H1 (cell line): Measurements from ENCODE around the gene GNB1L. TPM values are rescaled to one million over a fixed set of nuclear protein-coding genes. Genes with fewer than 3 reads are reported as not detected.

Source experiments
- CTCF ChIA-PET: fragments of 300-600 bp; sonication (Branson Sonifier 250); formaldehyde crosslinking; loops from one replicate; lab custom pipeline; 2021; ENCODE audit not compliant: partially characterized antibody; lab: Charles Lee
- POLR2A ChIA-PET: fragments of 300-600 bp; sonication (Branson Sonifier 250); formaldehyde crosslinking; loops from one replicate; lab custom pipeline; 2021; ENCODE audit warnings: inconsistent platforms; ENCODE audit not compliant: partially characterized antibody; lab: Charles Lee
- DNase-seq, 2 experiments: peaks; one replicate each; pipeline versions ENCODE4 v3.0.0 to v3.0.0-alpha.2; 2010 to 2022; ENCODE audit warnings: low spot score in 2 of 2, low read depth in 1 of 2, mixed read lengths in 1 of 2
- FAIRE-seq: peaks from 2 replicates; lab custom pipeline; 2011; peaks lifted over from hg19 to GRCh38; lab: Jason Lieb, UNC
- H2AFZ ChIP-seq: 2 replicates; pipeline ENCODE4 v1.8.1; 2012; ENCODE audit warnings: low read length, inconsistent platforms
- H2AK5ac ChIP-seq: 2 replicates; pipeline ENCODE4 v1.6.1; 2013; ENCODE audit warnings: low read depth, low read length
- H2BK120ac ChIP-seq: replicated peaks from 2 replicates; pipeline ENCODE3; 2013; ENCODE audit warnings: low read depth, low read length, inconsistent platforms
- H2BK12ac ChIP-seq: 2 replicates; pipeline ENCODE4 v1.6.1; 2013; ENCODE audit warnings: low read depth, low read length
- H2BK15ac ChIP-seq: 2 replicates; pipeline ENCODE4 v1.6.1; 2013; ENCODE audit warnings: low read length
- H2BK20ac ChIP-seq: 2 replicates; pipeline ENCODE4 v1.6.1; 2013; ENCODE audit warnings: low read length
- H2BK5ac ChIP-seq: 2 replicates; pipeline ENCODE4 v1.6.1; 2013; ENCODE audit warnings: low read depth, low read length
- H3K14ac ChIP-seq: 2 replicates; pipeline ENCODE4 v1.6.1; 2013; ENCODE audit warnings: inconsistent platforms; ENCODE audit not compliant: insufficient read length
- H3K18ac ChIP-seq: 2 replicates; pipeline ENCODE4 v1.6.1; 2013; ENCODE audit warnings: low read length; ENCODE audit errors: extremely low read depth
- H3K23ac ChIP-seq: 2 replicates; pipeline ENCODE4 v1.6.1; 2013; ENCODE audit warnings: inconsistent platforms; ENCODE audit not compliant: insufficient read length
- H3K23me2 ChIP-seq: 2 replicates; pipeline ENCODE4 v1.6.1; 2013; ENCODE audit warnings: low read depth, low read length
- H3K27ac ChIP-seq: 2 replicates; pipeline ENCODE4 v1.6.1; 2011; ENCODE audit warnings: low read depth, low read length, inconsistent platforms
- H3K27me3 ChIP-seq, 4 experiments: replicated peaks in 1 of 4; 1 replicate in 1 of 4; 2 replicates in 3 of 4; pipeline versions ENCODE4 v1.6.1 to v1.8.1; 2011 to 2013; ENCODE audit warnings: low read length in 3 of 4, mild to moderate bottlenecking in 3 of 4, inconsistent platforms in 2 of 4, mixed read lengths in 2 of 4, moderate library complexity in 1 of 4; ENCODE audit not compliant: control insufficient read depth in 3 of 4, insufficient read depth in 3 of 4; ENCODE audit errors: extremely low read depth in 1 of 4
- H3K36me3 ChIP-seq, 4 experiments: 2 replicates each; pipeline versions ENCODE4 v1.6.1 to v1.8.1; 2011 to 2013; ENCODE audit warnings: mild to moderate bottlenecking in 4 of 4, low read length in 3 of 4, moderate library complexity in 2 of 4, control low read depth in 1 of 4, inconsistent platforms in 1 of 4; ENCODE audit not compliant: insufficient read depth in 4 of 4, control insufficient read depth in 2 of 4
- H3K4ac ChIP-seq: replicated peaks from 2 replicates; pipeline ENCODE3; 2013; ENCODE audit warnings: low read length, low read depth, mixed read lengths, inconsistent platforms; ENCODE audit not compliant: insufficient read length
- H3K4me1 ChIP-seq, 4 experiments: replicated peaks in 1 of 4; 1 replicate in 1 of 4; 2 replicates in 3 of 4; pipeline versions ENCODE4 v1.6.1 to v1.8.1; 2011 to 2013; ENCODE audit warnings: low read length in 3 of 4, inconsistent platforms in 2 of 4, mixed read lengths in 1 of 4; ENCODE audit not compliant: insufficient read depth in 4 of 4, control insufficient read depth in 3 of 4
- H3K4me2 ChIP-seq, 2 experiments: 2 replicates each; pipeline versions ENCODE4 v1.6.1 to v1.8.1; 2011 to 2013; ENCODE audit warnings: low read depth in 2 of 2, low read length in 2 of 2, control low read depth in 1 of 2, inconsistent platforms in 1 of 2, mild to moderate bottlenecking in 1 of 2; ENCODE audit not compliant: insufficient read depth in 1 of 2
- H3K4me3 ChIP-seq, 4 experiments: fragments of 200-600, 300-600 bp in 1 of 4; sonication (generic), shearing (Covaris generic), sonication (Bioruptor Twin) in 1 of 4; 2 replicates each; pipeline versions ENCODE4 v1.5.1 to v1.8.1; 2011 to 2016; ENCODE audit warnings: low read length in 4 of 4, low read depth in 3 of 4, control low read depth in 2 of 4, inconsistent platforms in 2 of 4, mild to moderate bottlenecking in 2 of 4, mixed read lengths in 1 of 4, moderate library complexity in 1 of 4; ENCODE audit not compliant: insufficient read depth in 2 of 4; ENCODE audit errors: extremely low read depth in 1 of 4
- H3K56ac ChIP-seq: replicated peaks from 2 replicates; pipeline ENCODE3; 2013; ENCODE audit warnings: low read depth, mild to moderate bottlenecking, mixed read lengths, low read length, inconsistent platforms; ENCODE audit not compliant: insufficient read length
- H3K79me1 ChIP-seq: 2 replicates; pipeline ENCODE4 v1.6.1; 2013; ENCODE audit warnings: low read depth, low read length, control low read depth
- H3K79me2 ChIP-seq, 2 experiments: 2 replicates each; pipeline versions ENCODE4 v1.6.1 to v1.8.1; 2012 to 2013; ENCODE audit warnings: low read length in 2 of 2, mild to moderate bottlenecking in 2 of 2, inconsistent platforms in 1 of 2; ENCODE audit not compliant: insufficient read depth in 2 of 2, control insufficient read depth in 1 of 2
- H3K9ac ChIP-seq, 4 experiments: replicated peaks in 1 of 4; 1 replicate in 1 of 4; 2 replicates in 3 of 4; pipeline versions ENCODE4 v1.6.1 to v1.8.1; 2011 to 2013; ENCODE audit warnings: low read depth in 3 of 4, low read length in 3 of 4, control low read depth in 2 of 4, mild to moderate bottlenecking in 2 of 4, moderate library complexity in 2 of 4, inconsistent platforms in 1 of 4; ENCODE audit errors: extremely low read depth in 1 of 4
- H3K9me3 ChIP-seq, 2 experiments: 2 replicates each; pipeline versions ENCODE4 v1.6.1 to v1.8.1; 2012 to 2013; ENCODE audit warnings: mild to moderate bottlenecking in 2 of 2, moderate library complexity in 2 of 2, control low read depth in 1 of 2, inconsistent platforms in 1 of 2, low read depth in 1 of 2, low read length in 1 of 2, mixed read lengths in 1 of 2; ENCODE audit not compliant: insufficient read depth in 2 of 2
- H4K20me1 ChIP-seq, 2 experiments: replicated peaks in 1 of 2; 2 replicates each; pipeline versions ENCODE3 to v1.8.1; 2011 to 2013; ENCODE audit warnings: inconsistent platforms in 2 of 2, low read length in 2 of 2, mild to moderate bottlenecking in 1 of 2; ENCODE audit not compliant: insufficient read depth in 2 of 2, control insufficient read depth in 1 of 2
- H4K5ac ChIP-seq: 2 replicates; pipeline ENCODE4 v1.6.1; 2013; ENCODE audit warnings: low read length, low read depth, mixed read lengths, inconsistent platforms; ENCODE audit not compliant: insufficient read length
- H4K8ac ChIP-seq: 2 replicates; pipeline ENCODE4 v1.8.0; 2013; ENCODE audit warnings: mild to moderate bottlenecking, moderate library complexity, low read length, inconsistent platforms; ENCODE audit not compliant: insufficient read depth; ENCODE audit errors: extremely low read depth
- H4K91ac ChIP-seq: replicated peaks from 2 replicates; pipeline ENCODE3; 2013; ENCODE audit warnings: low read length, mixed read lengths, inconsistent platforms; ENCODE audit not compliant: insufficient read length
- ATF3 ChIP-seq: IDR thresholded peaks from 2 replicates; pipeline ENCODE4 v1.6.1; 2011; ENCODE audit warnings: low read depth, mild to moderate bottlenecking, low read length; ENCODE audit not compliant: insufficient read depth
- BCL11A ChIP-seq, 2 experiments: IDR thresholded peaks; one replicate each; pipeline ENCODE4 v1.6.1; 2011; ENCODE audit warnings: low read depth in 2 of 2, low read length in 2 of 2, mild to moderate bottlenecking in 2 of 2
- CBX5 ChIP-seq: fragments of 300-800, 300-1000 bp; sonication (generic); IDR thresholded peaks from 2 replicates; pipeline ENCODE4 v1.7.1; 2016; ENCODE audit warnings: antibody characterized with exemption, low read length, low read depth
- CBX8 ChIP-seq: fragments of 300-800, 300-1000 bp; sonication (generic); IDR thresholded peaks from 2 replicates; pipeline ENCODE4 v1.7.1; 2016; ENCODE audit warnings: low read depth, low read length, borderline replicate concordance
- CTBP2 ChIP-seq: IDR thresholded peaks from 2 replicates; pipeline ENCODE4 v1.7.0; 2011; ENCODE audit warnings: borderline replicate concordance, mild to moderate bottlenecking, moderate library complexity, mixed read lengths, low read length; ENCODE audit not compliant: insufficient read depth, insufficient read length
- EP300 ChIP-seq, 2 experiments: IDR thresholded peaks; 1 replicate in 1 of 2; 2 replicates in 1 of 2; pipeline ENCODE4 v1.6.1; 2011 to 2012; ENCODE audit warnings: low read depth in 2 of 2, low read length in 2 of 2, mild to moderate bottlenecking in 2 of 2, borderline replicate concordance in 1 of 2, inconsistent platforms in 1 of 2, moderate library complexity in 1 of 2
- JUND ChIP-seq: IDR thresholded peaks from 2 replicates; pipeline ENCODE4 v1.6.1; 2011; ENCODE audit warnings: mild to moderate bottlenecking, improper control_type of control experiment, low read length
- KDM5A ChIP-seq: fragments of 200-600 bp; IDR thresholded peaks from 2 replicates; pipeline ENCODE4 v1.7.1; 2012; ENCODE audit warnings: mild to moderate bottlenecking, low read length, inconsistent platforms, mixed read lengths
- SAP30 ChIP-seq: fragments of 300-600 bp; sonication (generic); IDR thresholded peaks from 2 replicates; pipeline ENCODE4 v1.7.1; 2012; ENCODE audit warnings: low read length, moderate library complexity, mild to moderate bottlenecking, inconsistent platforms; ENCODE audit not compliant: insufficient read depth, insufficient replicate concordance
- SIRT6 ChIP-seq: IDR thresholded peaks from one replicate; pipeline ENCODE4 v1.7.1; 2012; ENCODE audit warnings: low read length, inconsistent platforms
- SP4 ChIP-seq: IDR thresholded peaks from 2 replicates; pipeline ENCODE4 v1.6.1; 2012; ENCODE audit warnings: low read length, inconsistent platforms
- SRF ChIP-seq: IDR thresholded peaks from 2 replicates; pipeline ENCODE4 v1.6.1; 2011; ENCODE audit warnings: mild to moderate bottlenecking, low read depth, low read length, moderate library complexity
- WGBS, 2 experiments: shearing (Covaris generic) in 1 of 2; methylation state at CpG; one replicate each; pipeline versions ENCODE4 v1.1.6 to v1.1.7; 2013 to 2015; ENCODE audit warnings: low lambda C conversion rate in 2 of 2, mixed read lengths in 2 of 2, inconsistent platforms in 1 of 2, low coverage in 1 of 2, missing lambda C conversion rate in 1 of 2; ENCODE audit not compliant: insufficient replicate concordance in 2 of 2, insufficient coverage in 1 of 2, insufficient read length in 1 of 2; ENCODE audit errors: extremely low coverage in 1 of 2, missing lambda C conversion rate in 1 of 2; 5-methylcytosine and 5-hydroxymethylcytosine counted together
- polyA plus RNA-seq, 7 experiments: library from polyadenylated mRNA; depleted of rRNA in 3 of 7; stranded (reverse) in 5 of 7; unstranded in 2 of 7; fragments of >200 nt in 5 of 7; fragments of 200-250 nt in 2 of 7; gene quantifications; 1 replicate in 5 of 7; 2 replicates in 1 of 7; 4 replicates in 1 of 7; pipeline versions ENCODE4 v1.2.1 to v1.2.3, GENCODE V29; 2011 to 2013; ENCODE audit warnings: missing spikeins in 2 of 7, mixed read lengths in 2 of 7
- total RNA-seq: library from RNA; stranded (reverse); fragmentation: NEBNext Ultra II Directional; extraction: Animal tissue kit (Norgen Biotek cat#: 25700); gene quantifications from 2 replicates; pipeline ENCODE4 v1.2.1, GENCODE V29; 2021

GNB1L gene
- total and polyA plus RNA-seq, 2 of the 8 experiments (the other 6 are each of a cell fraction or from before 2014, with no cell fraction given), result 14.0 to 15.6 TPM

- H2BK15ac ChIP-seq, result no peak overlapping the region
- H3K9ac ChIP-seq, result no peak overlapping the region
- H4K91ac ChIP-seq, result no peak overlapping the region
- no peak overlapping the region for H3K4me3 ChIP-seq
- no peak overlapping the region for H3K14ac ChIP-seq
- H4K5ac ChIP-seq, result no peak overlapping the region
- no peak for TF ChIP-seq CBX8
- no peak for TF ChIP-seq EP300 (IDR thresholded peaks at IDR 0.05; ENCODE audit: borderline replicate concordance in 1 of 2, low read depth in 2 of 2, low read length in 2 of 2)
- no peak for TF ChIP-seq CBX5
- TF ChIP-seq CTBP2, result no peak
- TF ChIP-seq SIRT6, result no peak
- TF ChIP-seq SP4, result no peak
- no peak for TF ChIP-seq SAP30
- no peak for TF ChIP-seq ATF3
- no peak for TF ChIP-seq BCL11A (IDR thresholded peaks at IDR 0.05; ENCODE audit: low read depth in 2 of 2, low read length in 2 of 2)
- no peak for TF ChIP-seq KDM5A
- TF ChIP-seq SRF, result no peak
- no peak for TF ChIP-seq JUND
- TF ChIP-seq, all 59 proteins: peak for 0
- Histone ChIP-seq H2AFZ (no peak overlapping the region), H3K9me3 (no peaks in the 10 kb centered on the region), H3K4me2 (no peak overlapping the region), H3K23me2 (no peaks in the 10 kb centered on the region), H2BK12ac (no peak overlapping the region), H3K27ac (no peak overlapping the region), H3K79me2 (no peaks in the 10 kb centered on the region), H4K20me1 (no peaks in the 10 kb centered on the region), H3K4me1 (peaks cover 0 to 7% (median 4%) of the 10 kb centered on the region in 4 experiments; a peak in 4 of 7 replicates), H3K79me1 (no peaks in the 10 kb centered on the region; the same call in 1 of the 2 replicates), H3K27me3 (no peaks in the 10 kb centered on the region), H2BK120ac (no peak overlapping the region), H2BK20ac (no peak overlapping the region), H3K56ac (no peak overlapping the region), H2BK5ac (0 out of 2 replicates have a peak overlapping the region, but pooled peaks have one; percentile 52), H4K8ac (no peak overlapping the region), H2AK5ac (no peak overlapping the region), H3K23ac (no peak overlapping the region), H3K18ac (no peak overlapping the region), H3K4ac (no peak overlapping the region), H3K36me3 (0 out of 8 replicates have a peak, but pooled peaks cover 0 to 2% (median 0%) of the 10 kb centered on the region in 4 experiments)
- CTCF ChIA-PET, result interaction anchor here (0.6 to 2.6 kb wide), 5 partner anchors 10 to 1800 kb away, joined by 3 to 7 read pairs (median 5); no protein-coding TSS in a partner anchor
- POLR2A ChIA-PET, result interaction anchor here (0.7 to 0.9 kb wide), 2 partner anchors 17 to 26 kb away, joined by 3 read pairs; no protein-coding TSS in a partner anchor
- DNase-seq (no peak), FAIRE-seq (no peak)
- 81% methylated on average over 12 of the region's 12 CpGs; no CpG with 5 or more reads in 1 of the 2 experiments for WGBS, 2 experiments
Observed at GRCh38 chr22:19875061-19875530, 20.4 kb upstream of the GNB1L start.
